Activated effector memory CD4-positive, alpha-beta T cell treated with Interleukin-2 at 50 U/mL for 16 hours (primary cell): ENCODE measurements around the gene DNMT3A.

Source experiments
- DNase-seq: peaks from one replicate; pipeline ENCODE4 v3.0.0-alpha.2; 2020

DNMT3A gene

GRCh38 chr2:25372405-25373268 is 30.9 kb upstream of the DNMT3A start:
- no peak for DNase-seq

DNA sequence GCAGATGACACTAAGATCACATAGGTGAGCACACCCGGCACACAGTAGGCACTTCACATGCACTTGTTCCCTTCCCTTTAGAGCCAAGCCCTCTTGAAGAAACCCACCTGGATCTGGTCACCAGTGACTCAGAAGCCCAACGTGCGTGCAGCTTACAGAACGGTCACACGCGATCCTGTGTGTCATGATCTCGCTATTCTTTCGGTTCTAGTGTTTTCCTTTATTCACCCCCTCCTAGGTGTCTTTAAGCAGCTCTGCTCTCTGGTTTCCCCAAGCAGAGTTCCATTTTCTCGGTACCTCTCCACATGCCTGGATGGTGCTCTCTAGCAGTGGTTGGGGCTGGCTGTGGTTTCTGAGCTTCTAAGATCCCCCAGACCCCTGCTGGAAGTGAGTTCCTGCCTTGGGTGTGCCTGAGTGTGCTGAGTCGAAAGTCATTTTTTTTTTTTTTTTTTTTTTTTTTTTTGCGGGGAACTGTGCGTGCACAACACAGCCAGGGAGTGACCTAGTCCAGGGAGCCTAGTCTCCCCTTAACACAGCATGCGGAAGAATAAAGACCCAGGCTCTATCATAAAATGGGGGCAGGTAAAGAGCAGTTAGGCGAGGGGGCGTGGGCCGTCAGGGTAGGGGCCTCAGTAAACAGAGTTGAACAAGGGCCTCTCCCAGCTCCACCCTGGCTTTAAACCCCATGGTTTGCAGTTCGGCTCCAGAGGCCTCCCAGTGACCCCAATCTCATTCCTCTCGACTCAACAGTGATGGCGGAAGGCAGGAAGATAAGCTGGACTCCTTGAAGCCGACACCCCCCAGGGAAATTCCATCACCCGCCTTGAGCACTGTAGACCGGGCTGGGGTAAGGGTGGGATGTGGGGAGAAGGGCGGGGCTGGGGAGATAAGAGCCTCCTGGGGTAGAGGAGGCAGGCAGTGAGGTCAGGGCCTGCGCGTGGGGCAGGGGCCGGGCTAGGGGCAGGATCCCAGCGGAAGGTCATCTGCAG is 29.8 kb upstream of the DNMT3A start:
- no peak for DNase-seq

DNA sequence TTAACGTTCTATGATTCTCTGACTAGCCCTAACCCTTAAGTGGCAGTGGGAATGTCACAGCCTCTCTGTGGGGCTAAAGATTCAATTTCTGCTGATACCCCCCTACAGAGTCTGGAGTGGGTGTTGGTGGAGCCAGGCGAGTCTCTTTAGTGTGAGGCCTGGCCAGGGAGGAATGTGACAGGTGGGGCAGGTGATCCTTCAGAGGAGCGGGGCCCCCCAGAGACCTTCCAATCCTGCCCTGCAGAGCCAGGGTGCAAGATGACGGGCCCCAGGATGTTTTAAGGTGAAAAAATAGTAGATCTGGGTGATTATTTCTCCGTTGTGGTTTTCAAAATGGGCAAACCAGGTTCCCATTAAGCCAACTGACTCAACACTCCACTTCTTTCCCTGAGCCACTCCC is 28.2 kb upstream of the DNMT3A start:
- DNase-seq = no peak

GRCh38 chr2:25369439-25369838 is 27.7 kb upstream of the DNMT3A start:
- DNase-seq = no peak

GRCh38 chr2:25368660-25369059 is 26.9 kb upstream of the DNMT3A start:
- no peak for DNase-seq

- no peak for DNase-seq
Observed at GRCh38 chr2:25367296-25367695, 25.6 kb upstream of the DNMT3A start.

DNA sequence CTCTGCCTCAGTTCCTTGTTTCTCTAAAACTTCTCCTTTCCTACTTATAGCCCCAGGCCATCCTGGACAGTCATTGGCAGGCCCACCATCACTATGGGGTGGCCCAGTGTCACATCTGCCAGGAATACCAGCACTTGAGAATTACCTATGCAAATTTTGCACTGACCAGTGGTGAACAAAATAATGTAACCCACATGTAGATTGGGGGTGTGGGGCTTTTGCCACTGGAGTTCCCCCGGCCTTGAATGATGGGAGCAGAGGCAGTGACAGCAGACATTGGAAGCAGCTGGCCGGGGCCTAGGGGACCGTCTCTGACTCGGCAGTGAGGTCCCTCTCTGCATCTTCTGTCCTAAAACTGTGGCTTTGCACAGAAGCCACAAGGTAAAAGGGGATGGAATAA is 24.9 kb upstream of the DNMT3A start:
- DNase-seq = no peak

DNA sequence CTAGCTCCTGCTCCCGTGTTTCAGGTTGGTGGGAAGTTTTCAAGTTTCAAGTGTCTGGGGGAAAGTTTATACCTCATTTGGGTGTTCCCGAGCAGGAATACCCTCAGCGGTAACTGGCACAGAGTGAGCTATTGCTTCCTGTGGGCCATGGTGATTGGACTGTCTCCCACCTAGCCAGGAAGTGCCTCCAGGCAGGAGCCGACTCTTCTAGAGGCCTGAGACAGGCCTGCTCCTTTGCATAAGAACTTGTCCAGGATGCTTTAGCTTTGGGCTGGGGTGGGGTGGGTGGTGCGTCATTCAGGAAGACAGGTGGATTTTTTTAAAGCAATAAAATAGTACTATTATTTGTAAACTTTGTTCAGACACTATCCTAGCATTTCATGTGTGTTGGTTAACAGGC is 23.5 kb upstream of the DNMT3A start:
- DNase-seq = no peak

- no peak for DNase-seq
Observed at GRCh38 chr2:25363733-25364132, 22.0 kb upstream of the DNMT3A start.

GRCh38 chr2:25362434-25363145 is 20.9 kb upstream of the DNMT3A start:
- peak; percentile 46 for DNase-seq

DNA sequence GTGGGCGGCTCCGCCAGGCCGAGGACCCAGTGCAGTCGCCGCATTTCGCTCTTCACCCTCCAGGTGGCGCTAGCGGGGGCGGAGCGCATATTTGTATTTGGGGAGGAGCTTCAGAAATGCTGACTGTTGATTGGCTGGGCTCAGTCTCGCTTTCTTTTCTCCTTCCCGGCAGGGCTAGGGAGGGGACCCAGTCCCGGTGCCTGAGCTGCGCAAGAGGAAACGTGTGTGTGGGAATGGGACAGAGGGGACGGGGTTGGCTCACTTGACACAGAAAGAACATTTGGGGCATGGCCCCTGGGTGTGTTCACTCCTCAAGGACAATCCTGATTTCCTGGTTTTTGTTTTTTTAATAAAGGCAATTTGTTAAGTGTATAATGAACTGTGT is 20.3 kb upstream of the DNMT3A start:
- peak; percentile 92 for DNase-seq

DNA sequence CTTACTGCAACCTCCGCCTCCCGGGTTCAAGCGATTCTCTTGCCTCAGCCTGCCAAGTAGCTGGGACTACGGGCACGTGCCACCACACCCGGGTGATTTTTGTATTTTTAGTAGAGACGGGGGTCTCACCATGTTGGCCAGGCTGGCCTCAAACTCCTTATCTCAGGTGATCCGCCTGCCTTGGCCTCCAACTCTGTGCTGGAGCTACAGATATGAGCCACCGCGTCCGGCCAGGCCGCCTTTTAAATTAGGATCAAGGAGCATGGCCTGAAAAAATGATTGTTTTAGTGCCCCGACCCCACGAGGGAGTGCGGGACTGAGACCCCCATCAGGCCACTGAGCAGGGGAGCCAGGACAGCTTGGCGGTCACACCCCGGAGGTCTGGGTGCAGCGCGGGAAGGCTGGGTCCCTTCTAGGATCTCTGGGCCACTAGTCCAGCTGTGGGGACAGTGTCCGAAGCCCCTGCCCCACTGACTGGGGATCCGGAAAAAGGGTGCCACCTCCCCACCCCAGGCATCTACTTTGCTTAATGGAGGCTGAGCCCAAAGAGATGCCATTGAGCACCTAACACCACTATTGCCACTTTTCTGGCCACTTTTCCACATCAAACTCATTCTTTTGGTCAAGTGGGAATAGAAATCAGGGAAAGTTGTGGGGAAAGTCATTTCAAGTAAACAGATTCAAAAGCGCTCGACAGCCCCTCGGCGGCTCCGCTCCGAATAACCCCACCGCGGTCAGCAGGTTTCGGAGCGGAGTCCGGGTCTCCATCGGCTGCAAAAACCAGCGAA is 19.7 kb upstream of the DNMT3A start:
- no peak for DNase-seq

- DNase-seq = no peak
Observed at GRCh38 chr2:25358836-25359235, 17.1 kb upstream of the DNMT3A start.

DNA sequence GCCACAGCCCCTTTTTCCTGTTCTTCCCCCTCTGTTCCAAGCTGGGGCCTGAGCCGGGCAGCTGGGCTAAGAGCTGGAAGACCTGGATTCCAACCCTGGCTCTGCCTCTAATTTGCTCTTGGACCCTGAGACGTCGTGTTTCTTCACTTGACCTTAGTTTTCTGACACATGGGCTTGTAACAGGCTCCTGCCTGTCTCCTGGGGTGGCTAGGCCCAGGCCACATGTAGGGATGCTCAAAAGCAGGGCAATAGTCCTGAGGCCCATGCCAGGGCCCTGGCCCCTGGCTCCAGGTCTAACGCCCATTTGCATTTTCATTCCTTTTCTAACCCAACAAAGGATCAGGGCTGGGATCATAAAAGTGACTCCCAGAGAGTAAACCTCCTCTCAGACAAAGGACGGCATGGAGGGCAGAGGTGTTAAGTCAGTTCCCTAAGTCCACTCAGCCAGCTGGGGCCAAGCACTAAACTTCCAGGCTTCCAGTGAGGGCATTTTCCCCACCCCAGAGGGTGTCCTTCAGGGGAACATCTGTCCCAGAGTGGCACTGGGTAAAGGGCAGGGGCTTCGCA is 16.6 kb upstream of the DNMT3A start:
- DNase-seq = no peak

GRCh38 chr2:25356088-25356487 is 14.4 kb upstream of the DNMT3A start:
- no peak for DNase-seq

GRCh38 chr2:25355270-25355669 is 13.5 kb upstream of the DNMT3A start:
- DNase-seq = no peak

DNA sequence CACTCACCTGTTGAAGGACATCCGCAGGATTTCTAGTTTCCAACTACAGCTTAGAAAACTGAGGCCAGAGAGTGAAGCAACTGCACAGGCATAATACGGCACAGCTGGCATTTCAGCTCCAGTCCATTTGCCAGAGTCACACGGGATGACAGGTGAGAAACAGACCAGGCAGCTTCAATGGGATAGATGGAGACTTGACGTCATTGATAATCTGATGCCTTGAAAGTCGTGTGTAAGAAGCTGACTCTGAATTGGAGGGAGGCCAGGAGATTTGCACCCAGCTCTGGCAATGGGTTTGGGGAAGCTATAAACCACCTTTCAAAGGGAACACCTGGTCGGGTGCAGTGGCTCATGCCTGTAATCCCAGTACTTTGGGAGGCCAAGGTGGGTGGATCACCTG is 12.4 kb upstream of the DNMT3A start:
- DNase-seq = no peak

- no peak for DNase-seq
Observed at GRCh38 chr2:25349397-25349796, 7.7 kb upstream of the DNMT3A start.

DNA sequence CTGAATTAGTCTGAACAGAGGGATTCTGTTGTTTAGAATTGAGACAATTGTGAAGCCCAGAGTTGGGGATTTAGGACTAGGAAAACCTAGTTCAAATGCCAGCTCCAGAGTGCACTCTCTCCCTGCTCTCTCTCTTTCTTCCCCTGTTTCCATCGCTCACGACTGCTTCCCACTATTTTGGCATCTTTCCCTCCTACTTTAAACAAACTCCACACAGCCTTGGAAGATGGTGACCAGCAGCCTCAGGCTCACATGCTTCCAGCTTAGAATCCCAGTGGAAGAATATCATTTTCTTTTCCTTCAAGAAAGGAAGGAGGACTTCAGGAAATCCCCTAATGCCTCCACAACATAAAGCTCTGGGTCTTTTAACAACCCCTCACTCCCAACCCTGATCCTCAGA is 6.1 kb upstream of the DNMT3A start:
- DNase-seq = no peak

DNA sequence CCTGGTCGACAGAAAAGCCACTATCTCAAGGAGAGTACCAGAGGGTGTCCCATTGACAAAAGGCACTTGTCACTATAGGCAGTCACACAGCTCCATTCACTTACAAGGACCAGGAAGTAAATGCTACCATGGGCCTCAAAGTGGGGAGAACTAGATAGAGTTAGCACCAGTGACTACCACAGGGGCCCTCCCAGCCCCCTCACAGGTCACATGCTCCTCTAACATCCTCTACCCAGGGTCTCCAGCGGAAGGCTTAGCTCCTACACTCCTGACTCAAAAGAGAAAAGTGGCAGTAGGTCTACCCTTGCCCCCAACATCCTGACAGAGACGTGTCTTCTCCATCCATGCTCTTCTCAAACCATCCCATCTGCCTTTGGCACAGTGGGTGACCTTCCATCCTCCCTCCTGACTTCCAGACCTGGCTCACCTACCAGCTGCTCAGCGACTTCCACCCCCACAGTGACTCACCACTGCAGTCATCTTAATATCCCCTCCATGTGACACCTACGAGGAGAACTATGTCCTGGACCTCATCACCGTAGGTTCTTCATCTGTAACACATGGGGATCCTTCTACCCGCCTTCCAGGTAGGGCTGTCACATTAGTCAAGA is 5.6 kb upstream of the DNMT3A start:
- DNase-seq = no peak

- no peak for DNase-seq
Observed at GRCh38 chr2:25343187-25343825, 1.6 kb upstream of the DNMT3A start.
